ENCODE measurements around the gene PHF13.

Gene PHF13

DNA sequence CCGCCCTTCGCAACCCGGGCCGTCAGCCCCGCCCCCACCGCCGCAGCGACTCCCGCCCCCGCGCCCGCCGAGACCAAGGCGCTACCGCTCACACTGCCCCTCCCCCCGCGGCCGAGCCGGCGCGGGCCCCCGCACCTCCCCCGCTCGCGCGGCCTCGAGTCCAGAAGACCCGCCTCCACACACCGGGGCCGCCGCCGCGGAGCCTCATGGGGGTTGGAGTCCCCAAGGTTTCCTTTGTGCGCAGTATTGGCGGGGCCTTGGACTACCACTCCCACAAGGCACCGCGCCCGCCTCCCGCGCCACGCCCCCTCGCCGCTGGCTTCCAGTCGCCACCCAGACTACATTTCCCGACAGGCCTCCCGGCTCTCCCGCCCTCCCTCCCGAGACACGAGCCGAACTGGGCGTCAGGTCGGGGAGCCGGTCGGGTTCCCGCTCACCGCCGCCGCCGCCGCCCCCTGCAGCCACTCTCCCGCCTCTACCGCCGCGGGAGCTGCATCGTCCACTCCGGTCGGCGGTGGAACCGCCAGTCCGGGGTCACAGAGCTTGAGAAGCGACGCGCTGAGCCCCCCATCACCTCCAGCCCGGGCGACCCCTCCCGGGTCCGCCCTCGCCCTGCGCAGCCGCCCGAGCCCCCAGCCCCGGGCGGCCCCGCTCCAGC is at the start of gene PHF13:
PHF13 (plus strand) TSS at position 371 of the 658 bp plus-strand sequence. CDS start 336 bp downstream, outside the sequence.
- peak; percentile 96 to 99 (median 98) for DNase-seq

DNA sequence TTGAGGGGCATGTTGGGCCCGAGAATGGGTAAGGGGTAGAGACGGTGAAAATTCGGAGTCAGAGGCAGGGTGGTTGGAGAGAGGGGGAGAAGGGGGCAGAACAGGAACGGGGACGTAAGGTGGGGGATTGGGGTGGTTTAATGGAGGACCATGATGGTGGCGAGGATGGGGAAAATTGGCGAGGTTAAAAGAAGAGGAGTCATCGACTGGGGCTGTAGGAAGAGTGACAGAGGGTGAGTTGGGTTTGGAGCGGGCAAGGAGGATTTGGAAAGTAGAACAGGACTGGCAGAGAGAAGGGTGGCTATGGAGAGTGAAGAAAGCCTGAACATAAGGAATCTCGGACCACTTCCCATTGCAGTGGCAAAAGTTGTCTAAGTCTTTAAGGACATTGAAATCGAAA is 44.5 kb upstream of the PHF13 start:
- DNase-seq, result no peak

DNA sequence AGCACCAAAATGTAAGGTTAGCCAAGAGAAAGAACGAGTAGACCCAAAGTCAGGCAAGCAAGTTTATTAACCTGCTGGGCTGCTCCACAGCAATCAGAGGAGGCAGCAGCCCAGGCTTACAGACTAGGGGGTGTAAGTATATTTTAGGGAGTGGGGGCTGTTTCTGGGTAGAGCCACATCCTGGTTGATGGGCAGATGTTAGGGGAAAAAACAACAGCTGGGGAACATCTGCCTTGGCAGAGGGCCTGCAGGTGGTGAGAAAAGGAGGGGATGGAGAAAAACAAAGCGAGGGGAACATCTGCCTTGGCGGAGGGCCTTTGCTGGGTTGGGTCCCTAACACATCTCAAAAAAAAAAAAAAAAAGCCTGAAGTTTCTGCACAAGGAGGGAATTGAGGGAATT is 43.4 kb upstream of the PHF13 start:
- no peak for DNase-seq

DNA sequence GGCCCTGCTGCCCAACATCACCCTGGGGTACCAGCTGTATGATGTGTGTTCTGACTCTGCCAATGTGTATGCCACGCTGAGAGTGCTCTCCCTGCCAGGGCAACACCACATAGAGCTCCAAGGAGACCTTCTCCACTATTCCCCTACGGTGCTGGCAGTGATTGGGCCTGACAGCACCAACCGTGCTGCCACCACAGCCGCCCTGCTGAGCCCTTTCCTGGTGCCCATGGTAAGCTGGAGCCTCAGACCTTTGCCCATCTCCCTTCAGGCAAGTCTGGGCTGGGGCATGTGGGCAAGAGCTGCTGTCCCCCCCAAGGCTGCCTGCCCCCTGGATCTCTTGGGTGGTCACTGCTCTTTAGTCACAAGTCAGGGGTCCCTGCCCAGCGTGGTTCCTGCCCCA is 42.5 kb upstream of the PHF13 start:
- DNase-seq, result no peak

DNA sequence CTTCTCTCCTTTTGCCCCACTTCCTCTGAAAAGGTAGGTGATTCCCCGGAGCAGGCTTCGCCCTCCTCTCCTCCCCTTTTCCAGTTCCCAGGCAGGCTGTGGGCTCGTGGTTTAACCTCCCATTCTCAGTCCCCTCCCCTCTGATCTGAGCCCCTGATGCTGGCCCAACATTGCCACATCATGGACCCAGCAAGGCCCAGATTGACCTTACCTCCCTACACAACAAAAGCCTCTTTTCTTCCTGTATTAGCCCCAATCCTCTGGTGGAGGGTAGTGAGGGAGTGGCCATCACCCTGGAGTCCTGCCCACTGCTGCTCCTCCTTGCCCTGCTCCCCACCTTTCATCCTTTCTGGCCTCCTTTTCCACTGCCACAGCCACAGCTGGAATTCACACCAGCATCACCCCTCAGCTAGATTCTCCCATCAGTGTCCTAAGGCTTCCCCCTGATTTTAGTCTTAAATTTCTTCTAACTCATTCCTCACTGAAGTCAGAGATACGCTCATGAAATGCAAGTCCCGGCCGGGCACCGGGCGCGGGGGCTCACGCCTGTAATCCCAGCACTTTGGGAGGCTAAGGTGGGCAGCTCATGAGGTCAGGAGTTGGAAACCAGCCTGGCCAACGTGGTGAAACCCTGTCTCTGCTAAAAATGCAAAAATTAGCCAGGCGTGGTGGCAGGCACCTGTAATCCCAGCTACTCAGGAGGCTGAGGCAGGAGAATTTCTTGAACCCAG is 40.7 kb upstream of the PHF13 start:
- no peak for DNase-seq

DNA sequence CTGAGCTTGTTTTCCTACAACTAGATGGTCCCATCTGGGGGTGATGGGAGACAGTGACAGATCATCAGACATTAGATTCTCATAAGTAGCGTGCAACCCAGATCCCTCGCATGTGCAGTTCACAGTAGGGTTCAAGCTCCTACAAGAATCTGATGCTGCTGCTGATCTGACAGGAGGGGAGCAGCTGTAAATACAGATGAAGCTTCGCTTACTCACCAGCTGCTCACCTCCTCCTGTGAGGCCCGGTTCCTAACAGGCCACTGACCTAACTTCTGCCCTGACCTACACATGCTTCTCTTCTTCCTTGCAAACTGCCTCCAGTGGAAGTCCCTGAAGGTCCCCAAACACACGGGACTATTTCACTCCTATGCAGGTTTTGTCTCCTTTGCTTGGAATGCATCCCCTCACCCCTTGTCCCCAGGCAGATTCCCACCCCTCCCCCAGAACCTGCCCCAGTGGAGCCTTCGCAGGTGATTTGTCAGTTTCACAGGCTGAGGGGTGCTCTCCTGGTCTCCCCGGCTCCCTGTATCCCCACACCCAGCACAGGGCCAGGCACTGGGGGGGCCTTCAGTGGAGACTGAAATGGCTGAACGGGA is 39.4 kb upstream of the PHF13 start:
- no peak for DNase-seq

DNA sequence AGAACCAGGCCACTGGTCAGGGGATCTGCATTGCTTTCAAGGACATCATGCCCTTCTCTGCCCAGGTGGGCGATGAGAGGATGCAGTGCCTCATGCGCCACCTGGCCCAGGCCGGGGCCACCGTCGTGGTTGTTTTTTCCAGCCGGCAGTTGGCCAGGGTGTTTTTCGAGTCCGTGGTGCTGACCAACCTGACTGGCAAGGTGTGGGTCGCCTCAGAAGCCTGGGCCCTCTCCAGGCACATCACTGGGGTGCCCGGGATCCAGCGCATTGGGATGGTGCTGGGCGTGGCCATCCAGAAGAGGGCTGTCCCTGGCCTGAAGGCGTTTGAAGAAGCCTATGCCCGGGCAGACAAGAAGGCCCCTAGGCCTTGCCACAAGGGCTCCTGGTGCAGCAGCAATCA is 38.7 kb upstream of the PHF13 start:
- no peak for DNase-seq

DNA sequence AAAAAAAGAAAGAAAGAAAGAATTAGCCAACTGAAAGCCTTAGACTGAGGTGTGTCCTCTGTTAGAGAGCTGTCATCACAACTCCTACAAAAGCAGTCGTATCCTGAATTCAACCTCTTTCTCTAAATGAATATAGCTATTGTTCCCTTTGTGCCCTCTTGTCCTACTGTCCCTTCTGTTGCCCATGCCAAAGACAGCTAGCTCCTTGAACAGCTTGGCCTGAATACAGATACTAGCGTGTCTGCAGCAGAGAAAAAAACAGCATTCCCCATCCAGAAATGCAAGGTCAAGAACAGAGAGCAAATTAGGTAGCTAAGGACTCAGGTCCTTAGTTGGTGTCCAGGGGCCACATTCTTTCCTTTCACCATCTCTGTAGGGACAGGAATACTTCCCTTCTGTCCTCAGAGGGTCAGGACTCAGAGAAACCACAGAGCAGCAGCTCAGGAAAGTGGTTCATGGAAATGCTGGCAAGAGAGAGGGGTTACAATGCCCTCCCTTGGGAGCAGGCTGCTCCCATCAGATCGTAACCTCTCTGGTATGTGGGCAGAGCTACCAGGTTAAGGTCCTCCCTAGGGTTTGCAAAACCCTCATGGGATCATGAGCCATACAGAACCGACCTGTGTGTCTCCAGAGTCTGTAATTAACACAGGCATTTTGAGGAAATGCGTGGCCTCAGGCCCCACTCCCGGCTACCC is 35.6 kb upstream of the PHF13 start:
- DNase-seq, result no peak

DNA sequence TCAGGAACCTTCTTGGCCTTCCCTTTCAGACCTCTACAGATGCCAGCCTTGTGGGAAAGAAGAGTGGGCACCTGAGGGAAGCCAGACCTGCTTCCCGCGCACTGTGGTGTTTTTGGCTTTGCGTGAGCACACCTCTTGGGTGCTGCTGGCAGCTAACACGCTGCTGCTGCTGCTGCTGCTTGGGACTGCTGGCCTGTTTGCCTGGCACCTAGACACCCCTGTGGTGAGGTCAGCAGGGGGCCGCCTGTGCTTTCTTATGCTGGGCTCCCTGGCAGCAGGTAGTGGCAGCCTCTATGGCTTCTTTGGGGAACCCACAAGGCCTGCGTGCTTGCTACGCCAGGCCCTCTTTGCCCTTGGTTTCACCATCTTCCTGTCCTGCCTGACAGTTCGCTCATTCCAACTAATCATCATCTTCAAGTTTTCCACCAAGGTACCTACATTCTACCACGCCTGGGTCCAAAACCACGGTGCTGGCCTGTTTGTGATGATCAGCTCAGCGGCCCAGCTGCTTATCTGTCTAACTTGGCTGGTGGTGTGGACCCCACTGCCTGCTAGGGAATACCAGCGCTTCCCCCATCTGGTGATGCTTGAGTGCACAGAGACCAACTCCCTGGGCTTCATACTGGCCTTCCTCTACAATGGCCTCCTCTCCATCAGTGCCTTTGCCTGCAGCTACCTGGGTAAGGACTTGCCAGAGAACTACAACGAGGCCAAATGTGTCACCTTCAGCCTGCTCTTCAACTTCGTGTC is 34.7 kb upstream of the PHF13 start:
- no peak for DNase-seq

DNA sequence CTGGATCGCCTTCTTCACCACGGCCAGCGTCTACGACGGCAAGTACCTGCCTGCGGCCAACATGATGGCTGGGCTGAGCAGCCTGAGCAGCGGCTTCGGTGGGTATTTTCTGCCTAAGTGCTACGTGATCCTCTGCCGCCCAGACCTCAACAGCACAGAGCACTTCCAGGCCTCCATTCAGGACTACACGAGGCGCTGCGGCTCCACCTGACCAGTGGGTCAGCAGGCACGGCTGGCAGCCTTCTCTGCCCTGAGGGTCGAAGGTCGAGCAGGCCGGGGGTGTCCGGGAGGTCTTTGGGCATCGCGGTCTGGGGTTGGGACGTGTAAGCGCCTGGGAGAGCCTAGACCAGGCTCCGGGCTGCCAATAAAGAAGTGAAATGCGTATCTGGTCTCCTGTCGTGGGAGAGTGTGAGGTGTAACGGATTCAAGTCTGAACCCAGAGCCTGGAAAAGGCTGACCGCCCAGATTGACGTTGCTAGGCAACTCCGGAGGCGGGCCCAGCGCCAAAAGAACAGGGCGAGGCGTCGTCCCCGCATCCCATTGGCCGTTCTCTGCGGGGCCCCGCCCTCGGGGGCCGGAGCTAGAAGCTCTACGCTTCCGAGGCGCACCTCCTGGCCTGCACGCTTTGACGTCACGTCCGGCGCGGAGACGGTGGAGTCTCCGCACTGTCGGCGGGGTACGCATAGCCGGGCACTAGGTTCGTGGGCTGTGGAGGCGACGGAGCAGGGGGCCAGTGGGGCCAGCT is 34.0 kb upstream of the PHF13 start, which contains the start of gene ZBTB48:
ZBTB48 (plus strand) TSS at position 621 of the 745 bp plus-strand sequence. CDS start 616 bp downstream, outside the sequence.
- DNase-seq, result peak; percentile 91 to 97 (median 92)

DNA sequence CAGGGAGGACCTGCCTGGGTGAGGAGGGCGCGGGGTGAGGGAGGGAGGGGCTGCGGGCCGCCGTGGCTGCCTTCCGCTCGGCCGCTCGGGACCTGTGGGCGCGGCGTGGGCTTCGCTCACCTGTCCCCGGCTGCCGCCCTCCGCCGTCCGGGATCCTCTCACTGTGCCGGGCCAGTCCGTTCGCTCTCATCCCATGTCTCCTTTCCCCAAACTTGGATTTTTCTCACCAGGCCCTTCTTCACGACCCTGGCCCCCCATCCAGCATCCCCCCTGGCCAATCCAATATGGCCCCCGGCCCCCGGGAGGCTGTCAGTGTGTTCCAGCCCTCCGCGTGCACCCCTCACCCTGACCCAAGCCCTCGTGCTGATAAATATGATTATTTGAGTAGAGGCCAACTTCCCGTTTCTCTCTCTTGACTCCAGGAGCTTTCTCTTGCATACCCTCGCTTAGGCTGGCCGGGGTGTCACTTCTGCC is 33.4 kb upstream of the PHF13 start:
- no peak for DNase-seq

DNA sequence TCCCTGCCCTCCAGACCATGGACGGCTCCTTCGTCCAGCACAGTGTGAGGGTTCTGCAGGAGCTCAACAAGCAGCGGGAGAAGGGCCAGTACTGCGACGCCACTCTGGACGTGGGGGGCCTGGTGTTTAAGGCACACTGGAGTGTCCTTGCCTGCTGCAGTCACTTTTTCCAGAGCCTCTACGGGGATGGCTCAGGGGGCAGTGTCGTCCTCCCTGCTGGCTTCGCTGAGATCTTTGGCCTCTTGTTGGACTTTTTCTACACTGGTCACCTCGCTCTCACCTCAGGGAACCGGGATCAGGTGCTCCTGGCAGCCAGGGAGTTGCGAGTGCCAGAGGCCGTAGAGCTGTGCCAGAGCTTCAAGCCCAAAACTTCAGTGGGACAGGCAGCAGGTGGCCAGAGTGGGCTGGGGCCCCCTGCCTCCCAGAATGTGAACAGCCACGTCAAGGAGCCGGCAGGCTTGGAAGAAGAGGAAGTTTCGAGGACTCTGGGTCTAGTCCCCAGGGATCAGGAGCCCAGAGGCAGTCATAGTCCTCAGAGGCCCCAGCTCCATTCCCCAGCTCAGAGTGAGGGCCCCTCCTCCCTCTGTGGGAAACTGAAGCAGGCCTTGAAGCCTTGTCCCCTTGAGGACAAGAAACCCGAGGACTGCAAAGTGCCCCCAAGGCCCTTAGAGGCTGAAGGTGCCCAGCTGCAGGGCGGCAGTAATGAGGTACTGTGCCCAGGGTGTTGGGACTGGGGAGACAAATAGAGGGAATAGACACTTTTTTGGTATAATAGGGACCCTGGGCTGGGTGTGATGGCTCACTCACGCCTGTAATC is 32.7 kb upstream of the PHF13 start:
- DNase-seq, result peak in 1 of 6 experiments; percentile 16

DNA sequence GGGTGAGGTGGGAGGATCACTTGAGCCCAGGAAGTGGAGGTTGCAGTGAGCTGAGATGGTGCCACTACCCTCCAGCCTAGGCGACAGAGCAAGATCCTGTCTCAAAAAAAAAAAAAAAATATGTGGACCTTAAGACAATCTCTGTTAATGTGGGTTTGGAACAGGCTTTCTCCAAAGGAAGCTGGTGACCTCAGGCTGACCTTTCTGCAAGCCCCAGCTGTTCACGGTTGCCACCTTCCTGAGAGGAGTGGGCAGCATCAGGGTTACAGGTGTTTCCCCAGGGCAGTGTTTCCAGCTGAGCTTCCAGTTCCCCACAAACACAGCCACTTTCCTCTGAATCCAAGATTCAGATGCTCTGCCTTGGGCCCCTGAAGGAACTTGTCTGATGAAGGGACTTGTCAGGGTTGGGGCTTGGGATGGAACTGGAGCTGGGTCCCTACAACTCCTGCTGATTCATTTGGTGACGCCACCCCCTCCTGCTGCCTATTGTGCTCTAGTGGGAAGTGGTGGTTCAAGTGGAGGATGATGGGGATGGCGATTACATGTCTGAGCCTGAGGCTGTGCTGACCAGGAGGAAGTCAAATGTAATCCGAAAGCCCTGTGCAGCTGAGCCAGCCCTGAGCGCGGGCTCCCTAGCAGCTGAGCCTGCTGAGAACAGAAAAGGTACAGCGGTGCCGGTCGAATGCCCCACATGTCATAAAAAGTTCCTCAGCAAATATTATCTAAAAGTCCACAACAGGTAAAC is 31.8 kb upstream of the PHF13 start:
- no peak for DNase-seq

DNA sequence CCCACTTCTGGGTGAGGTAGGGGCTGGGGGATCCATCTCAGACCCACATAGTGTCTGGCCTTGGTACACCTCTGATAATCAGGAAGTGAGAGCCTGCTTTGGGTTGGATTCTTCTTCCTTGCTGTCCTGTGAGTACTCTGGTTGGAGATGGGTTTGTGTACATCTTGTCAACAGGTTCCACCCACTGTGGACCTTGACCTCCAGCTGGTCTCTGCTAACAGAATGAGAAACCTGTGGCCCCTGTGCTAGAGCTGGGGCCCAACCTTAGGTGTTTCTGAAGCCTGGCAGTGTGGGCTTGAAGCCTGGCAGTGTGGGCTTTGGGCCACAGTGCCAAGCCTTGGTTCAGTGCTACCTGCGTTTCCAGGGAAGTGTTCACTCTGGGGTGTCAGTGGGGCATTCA is 31.2 kb upstream of the PHF13 start:
- no peak for DNase-seq

DNA sequence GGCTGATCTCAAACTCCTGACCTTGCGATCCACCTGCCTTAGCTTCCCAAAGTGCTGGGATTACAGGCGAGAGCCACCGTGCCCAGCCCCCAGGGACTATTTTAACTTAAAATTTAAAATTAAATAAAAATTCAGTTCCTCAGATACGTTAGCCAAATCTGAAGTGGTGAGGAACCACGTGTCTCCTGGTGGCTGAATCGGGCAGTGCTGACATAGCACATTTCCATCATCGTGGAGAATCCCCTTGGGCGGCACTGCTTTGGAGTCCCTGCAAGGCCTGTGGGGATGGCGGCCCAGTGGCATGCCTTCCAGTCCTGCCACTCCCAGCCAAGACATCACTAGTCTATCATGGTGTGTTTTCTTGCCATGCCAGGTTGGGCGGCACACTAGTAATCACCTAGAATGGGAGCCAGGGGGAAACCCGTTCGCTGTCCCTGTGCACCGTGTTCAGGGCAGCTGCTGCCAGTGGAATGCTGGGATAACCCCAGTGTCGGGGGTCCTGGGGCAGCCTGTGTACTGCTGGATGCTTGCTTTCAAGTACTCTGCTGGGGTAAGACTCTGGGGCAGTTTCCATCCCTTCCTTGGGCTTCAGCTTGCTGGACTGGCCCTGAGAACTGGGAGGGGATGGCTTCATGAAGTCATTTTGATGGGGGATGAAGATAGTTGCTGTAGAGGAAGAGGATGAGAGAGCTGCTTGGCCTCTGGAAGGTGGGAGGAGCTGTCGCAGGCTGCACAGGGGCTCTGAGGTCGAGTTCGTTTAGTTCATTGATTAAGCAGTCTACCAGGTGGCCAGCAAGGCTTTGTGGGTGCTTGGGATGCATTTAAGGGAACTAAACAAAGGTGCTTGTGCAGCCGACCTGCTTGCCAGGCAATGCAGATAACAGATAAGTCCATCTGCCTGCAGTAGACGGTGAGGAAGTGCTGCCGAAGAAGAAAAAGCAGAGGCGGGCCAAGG is 29.1 kb upstream of the PHF13 start:
- no peak for DNase-seq

DNA sequence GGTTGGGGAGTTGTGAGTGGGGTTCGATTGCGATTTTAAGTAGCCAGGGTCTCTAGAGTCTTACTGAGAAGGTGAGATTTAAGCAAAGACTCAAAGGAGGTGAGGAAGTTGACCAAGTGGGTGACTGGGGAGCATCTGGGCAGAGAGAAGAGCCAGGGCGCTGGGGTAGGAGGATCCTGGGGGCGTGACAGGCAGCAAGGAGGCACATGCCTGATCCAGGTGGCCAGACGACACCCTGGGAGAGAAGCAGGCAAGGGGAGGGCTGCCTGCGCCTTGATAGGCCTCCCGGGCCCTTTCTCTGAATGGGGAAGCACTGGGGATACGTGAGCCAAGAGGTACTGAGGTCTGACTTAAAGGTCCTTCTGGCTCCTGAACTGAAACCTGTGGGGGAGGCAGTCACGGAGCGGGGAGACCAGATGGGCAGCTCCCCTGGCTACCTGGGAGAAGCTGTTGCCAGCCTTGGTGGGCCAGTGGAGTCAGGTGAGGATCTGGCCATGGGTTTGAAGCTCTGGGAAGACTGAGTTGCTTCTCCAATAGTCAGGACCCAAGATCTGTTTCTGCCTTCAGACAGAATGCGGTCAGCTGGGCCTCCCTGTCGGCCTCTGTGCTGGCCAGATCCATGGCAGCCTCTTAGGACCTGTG is 28.3 kb upstream of the PHF13 start:
- DNase-seq, result no peak

DNA sequence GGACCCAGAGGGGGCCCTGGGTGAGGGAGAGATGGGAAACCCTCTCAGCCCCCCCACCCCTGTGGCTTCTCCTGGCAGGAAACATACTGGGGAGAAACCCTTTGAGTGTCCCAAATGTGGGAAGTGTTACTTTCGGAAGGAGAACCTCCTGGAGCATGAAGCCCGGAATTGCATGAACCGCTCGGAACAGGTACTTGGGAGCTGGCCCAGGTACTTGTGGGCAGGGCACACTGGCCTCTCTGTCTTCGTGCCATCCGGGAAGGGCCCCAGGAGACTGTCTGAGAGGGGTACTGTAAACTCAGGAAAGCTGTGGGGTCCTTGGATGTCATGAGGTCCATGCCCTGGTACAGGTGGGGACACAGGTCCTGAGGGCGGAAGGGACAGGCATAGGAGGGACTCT is 27.7 kb upstream of the PHF13 start:
- no peak for DNase-seq

DNA sequence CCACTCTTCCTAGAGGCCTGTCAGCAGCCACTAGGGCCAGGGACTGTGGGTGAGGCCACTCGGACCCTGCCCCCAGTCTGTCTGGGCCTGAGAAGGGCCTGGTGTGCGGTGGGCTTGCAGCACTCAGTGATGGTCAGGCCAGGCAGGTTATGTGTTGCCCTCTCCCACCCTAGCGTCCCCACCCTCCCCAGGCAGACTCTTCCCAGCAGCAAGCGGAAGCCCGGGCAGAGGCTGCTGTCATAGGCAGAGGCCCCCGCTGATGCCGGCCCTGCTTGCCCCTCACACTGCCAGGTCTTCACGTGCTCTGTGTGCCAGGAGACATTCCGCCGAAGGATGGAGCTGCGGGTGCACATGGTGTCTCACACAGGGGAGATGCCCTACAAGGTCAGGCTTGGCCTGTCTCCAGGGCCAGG is 27.1 kb upstream of the PHF13 start:
- DNase-seq, result no peak

Measured in stimulated activated naive CD4-positive, alpha-beta T cell (primary cell).